Ovary (tissue), 3 donors: Measurements from ENCODE around the gene NUMA1.

Source experiments
- CTCF ChIP-seq, 3 donors: fragments of 450-650 bp in 2 of 3; fragments of 200-600 bp in 1 of 3; IDR thresholded peaks; one replicate each; pipeline versions ENCODE4 v1.5.1 to v1.8.0; 2016 to 2022; ENCODE audit warnings: antibody characterized with exemption in 3 of 3, mild to moderate bottlenecking in 1 of 3
- POLR2A ChIP-seq: fragments of 450-650 bp; IDR thresholded peaks from one replicate; pipeline ENCODE4 v1.6.1; 2017; ENCODE audit warnings: antibody characterized with exemption, mild to moderate bottlenecking, moderate library complexity
- donor health status: DM: no; HTN: no; CAD: no.

GRCh38 chr11:71990701-71991100 is 89.6 kb downstream of the NUMA1 start:
- TF ChIP-seq CTCF (IDR thresholded peaks at IDR 0.05) (no peak), POLR2A (no peak)
